ENCODE results near the gene MYRFL. TPM values are rescaled to one million over a fixed set of nuclear protein-coding genes. Genes with fewer than 3 reads are reported as not detected.

Gene MYRFL
- total and polyA plus RNA-seq, 2 of the 8 experiments (the other 6 are each of a cell fraction or from before 2014, with no cell fraction given) = 1.1 to 2.0 TPM

- no peak for TF ChIP-seq FOSL1 (IDR thresholded peaks at IDR 0.05; ENCODE audit: insufficient read depth, low read depth, low read length)
- TF ChIP-seq CEBPB (IDR thresholded peaks at IDR 0.05; ENCODE audit: low read depth, low read length) = no peak
- TF ChIP-seq HDAC2 (IDR thresholded peaks at IDR 0.05; ENCODE audit: borderline replicate concordance in 1 of 2, low read depth in 2 of 2, low read length in 2 of 2) = no peak
- TF ChIP-seq, protein P1, sequence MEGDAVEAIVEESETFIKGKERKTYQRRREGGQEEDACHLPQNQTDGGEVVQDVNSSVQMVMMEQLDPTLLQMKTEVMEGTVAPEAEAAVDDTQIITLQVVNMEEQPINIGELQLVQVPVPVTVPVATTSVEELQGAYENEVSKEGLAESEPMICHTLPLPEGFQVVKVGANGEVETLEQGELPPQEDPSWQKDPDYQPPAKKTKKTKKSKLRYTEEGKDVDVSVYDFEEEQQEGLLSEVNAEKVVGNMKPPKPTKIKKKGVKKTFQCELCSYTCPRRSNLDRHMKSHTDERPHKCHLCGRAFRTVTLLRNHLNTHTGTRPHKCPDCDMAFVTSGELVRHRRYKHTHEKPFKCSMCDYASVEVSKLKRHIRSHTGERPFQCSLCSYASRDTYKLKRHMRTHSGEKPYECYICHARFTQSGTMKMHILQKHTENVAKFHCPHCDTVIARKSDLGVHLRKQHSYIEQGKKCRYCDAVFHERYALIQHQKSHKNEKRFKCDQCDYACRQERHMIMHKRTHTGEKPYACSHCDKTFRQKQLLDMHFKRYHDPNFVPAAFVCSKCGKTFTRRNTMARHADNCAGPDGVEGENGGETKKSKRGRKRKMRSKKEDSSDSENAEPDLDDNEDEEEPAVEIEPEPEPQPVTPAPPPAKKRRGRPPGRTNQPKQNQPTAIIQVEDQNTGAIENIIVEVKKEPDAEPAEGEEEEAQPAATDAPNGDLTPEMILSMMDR (IDR thresholded peaks at IDR 0.05; ENCODE audit: control extremely low read depth in 1 of 3, insufficient read depth in 1 of 3, low read depth in 1 of 3, low read length in 3 of 3) = no peak
- no peak for TF ChIP-seq KDM5A (IDR thresholded peaks at IDR 0.05; ENCODE audit: low read length)
- no peak for TF ChIP-seq E2F6 (IDR thresholded peaks at IDR 0.05)
Measured at GRCh38 chr12:69927164-69927563, 102.1 kb downstream of the MYRFL start (continued).
